ENCODE measurements around the gene PPID. TPM values are rescaled to one million over a fixed set of nuclear protein-coding genes. Genes with fewer than 3 reads are reported as not detected.
"Not testable (repeated sequence)": the region's sequence is repeated elsewhere in the genome, so short reads cannot be mapped to it uniquely, and the experiment has no call there.

The PPID gene
- total RNA-seq, 1 experiment from 2014 or later, result 53.5 TPM

DNA sequence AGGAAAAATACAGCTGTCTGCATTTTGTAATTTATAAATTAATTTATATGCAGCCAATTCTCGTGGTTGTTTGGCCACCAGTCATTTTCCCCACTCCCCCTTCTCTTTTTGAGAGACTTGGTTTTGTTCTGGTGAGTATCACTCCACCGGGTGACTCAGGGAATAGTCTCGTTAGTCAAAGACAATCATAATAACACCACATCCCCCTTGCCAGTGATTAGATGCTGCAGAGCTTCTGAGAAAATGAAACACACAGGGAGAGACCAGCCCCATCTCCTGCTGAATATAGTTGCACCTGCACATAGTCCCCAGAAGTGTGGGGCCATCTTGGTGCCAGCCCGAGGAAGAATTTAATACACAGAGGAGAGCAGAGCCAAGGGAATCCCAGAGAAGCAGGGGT lies 37.7 kb upstream of the PPID start:
- no peak overlapping the region for H3K4me3 Mint-ChIP-seq
- Histone ChIP-seq H2BK15ac (ENCODE audit: low read depth, low read length) (no peak overlapping the region), H3K4ac (ENCODE audit: low read depth, low read length) (no peak overlapping the region), H3K27me3 (ENCODE audit: insufficient read depth, low read length) (no peaks in the 10 kb centered on the region), H3K27ac (ENCODE audit: insufficient read length, low read depth, low read length) (no peak overlapping the region), H4K20me1 (ENCODE audit: control insufficient read depth, insufficient read depth, insufficient read length) (no peaks in the 10 kb centered on the region), H2BK12ac (ENCODE audit: insufficient read length, low read depth, low read length) (no peak overlapping the region), H2BK20ac (ENCODE audit: low read depth, low read length, poor library complexity, severe bottlenecking) (no peak overlapping the region), H3K79me1 (ENCODE audit: insufficient read depth, low read depth, low read length, poor library complexity, severe bottlenecking) (no peaks in the 10 kb centered on the region), H3K79me2 (ENCODE audit: insufficient read depth, low read length) (no peaks in the 10 kb centered on the region), H3K23ac (ENCODE audit: insufficient read length, low read depth, low read length) (no peak overlapping the region), H4K5ac (ENCODE audit: insufficient read length, low read depth, low read length) (no peak overlapping the region), H2BK120ac (ENCODE audit: low read depth, low read length, poor library complexity, severe bottlenecking) (no peak overlapping the region), H3K18ac (ENCODE audit: insufficient read length, low read depth, low read length) (no peak overlapping the region), H4K8ac (replicated peaks; ENCODE audit: insufficient read length, low read depth, low read length) (no peak overlapping the region), H2BK5ac (ENCODE audit: insufficient read length, low read length) (no peak overlapping the region), H3K9me3 (ENCODE audit: control insufficient read depth, low read depth, low read length) (no peaks in the 10 kb centered on the region), H4K91ac (ENCODE audit: insufficient read length, low read depth, low read length) (no peak overlapping the region), H3K9ac (ENCODE audit: extremely low read depth, insufficient read length, low read length) (no peak overlapping the region), H2AFZ (ENCODE audit: low read length) (no peak overlapping the region), H3K4me2 (ENCODE audit: insufficient read depth, insufficient read length, low read length) (no peak overlapping the region), H3T11ph (ENCODE audit: low read length) (no peak overlapping the region), H2AK5ac (ENCODE audit: insufficient read length, low read length) (no peak overlapping the region), H3K56ac (ENCODE audit: insufficient read length, low read depth, low read length) (no peak overlapping the region), H3K23me2 (ENCODE audit: insufficient read length, low read depth, low read length, poor library complexity, severe bottlenecking) (no peaks in the 10 kb centered on the region), H3K4me1 (ENCODE audit: insufficient read depth, low read length) (no peaks in the 10 kb centered on the region), H3K14ac (ENCODE audit: insufficient read depth, low read length) (no peak overlapping the region)
- no CpG with 5 or more reads among the region's 4 CpGs for WGBS (ENCODE audit: extremely low coverage, insufficient read length, low lambda C conversion rate)
- H3K27me3 Mint-ChIP-seq (ENCODE audit: low read depth), result no peaks in the 10 kb centered on the region; the same call in 1 of the 2 replicates
- DNase-seq, result no peak
- no peaks in the 10 kb centered on the region for H3K4me1 Mint-ChIP-seq
- peaks cover 19 to 23% of the 10 kb centered on the region in 2 experiments for H3K9me3 Mint-ChIP-seq
- H3K27ac Mint-ChIP-seq, result no peak overlapping the region; a peak in 1 of 7 replicates
- H3K36me3 Mint-ChIP-seq (ENCODE audit: insufficient read depth in 1 of 3, low read depth in 3 of 3), result peaks cover 3 to 19% (median 7%) of the 10 kb centered on the region in 3 experiments; a peak in 3 of 7 replicates
- TF ChIP-seq, protein P1, sequence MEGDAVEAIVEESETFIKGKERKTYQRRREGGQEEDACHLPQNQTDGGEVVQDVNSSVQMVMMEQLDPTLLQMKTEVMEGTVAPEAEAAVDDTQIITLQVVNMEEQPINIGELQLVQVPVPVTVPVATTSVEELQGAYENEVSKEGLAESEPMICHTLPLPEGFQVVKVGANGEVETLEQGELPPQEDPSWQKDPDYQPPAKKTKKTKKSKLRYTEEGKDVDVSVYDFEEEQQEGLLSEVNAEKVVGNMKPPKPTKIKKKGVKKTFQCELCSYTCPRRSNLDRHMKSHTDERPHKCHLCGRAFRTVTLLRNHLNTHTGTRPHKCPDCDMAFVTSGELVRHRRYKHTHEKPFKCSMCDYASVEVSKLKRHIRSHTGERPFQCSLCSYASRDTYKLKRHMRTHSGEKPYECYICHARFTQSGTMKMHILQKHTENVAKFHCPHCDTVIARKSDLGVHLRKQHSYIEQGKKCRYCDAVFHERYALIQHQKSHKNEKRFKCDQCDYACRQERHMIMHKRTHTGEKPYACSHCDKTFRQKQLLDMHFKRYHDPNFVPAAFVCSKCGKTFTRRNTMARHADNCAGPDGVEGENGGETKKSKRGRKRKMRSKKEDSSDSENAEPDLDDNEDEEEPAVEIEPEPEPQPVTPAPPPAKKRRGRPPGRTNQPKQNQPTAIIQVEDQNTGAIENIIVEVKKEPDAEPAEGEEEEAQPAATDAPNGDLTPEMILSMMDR (conservative IDR thresholded peaks at IDR 0.05), result no peak

DNA sequence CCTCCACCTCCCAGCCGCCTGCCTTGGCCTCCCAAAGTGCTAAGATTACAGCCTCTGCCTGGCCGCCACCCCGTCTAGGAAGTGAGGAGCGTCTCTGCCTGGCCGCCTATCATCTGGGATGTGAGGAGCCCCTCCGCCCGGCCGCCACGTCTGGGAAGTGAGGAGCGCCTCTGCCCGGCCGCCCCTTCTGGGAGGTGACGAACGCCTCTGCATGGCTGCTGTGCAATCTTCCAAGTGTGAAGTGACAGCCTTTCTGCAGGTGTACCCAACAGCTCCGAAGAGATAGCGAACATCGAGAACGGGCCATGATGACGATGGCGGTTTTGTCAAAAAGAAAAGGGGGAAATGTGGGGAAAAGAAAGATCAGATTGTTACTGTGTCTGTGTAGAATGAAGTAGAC lies 36.3 kb upstream of the PPID start:
- H3K56ac ChIP-seq (ENCODE audit: insufficient read length, low read depth, low read length); H3K79me2 ChIP-seq (ENCODE audit: insufficient read depth, low read length); H3K23me2 ChIP-seq (ENCODE audit: insufficient read length, low read depth, low read length, poor library complexity, severe bottlenecking); H3K4me1 Mint-ChIP-seq; H3K4ac ChIP-seq (ENCODE audit: low read depth, low read length); H2BK120ac ChIP-seq (ENCODE audit: low read depth, low read length, poor library complexity, severe bottlenecking); H2AK5ac ChIP-seq (ENCODE audit: insufficient read length, low read length); H2BK20ac ChIP-seq (ENCODE audit: low read depth, low read length, poor library complexity, severe bottlenecking); H3K4me2 ChIP-seq (ENCODE audit: insufficient read depth, insufficient read length, low read length); H4K8ac ChIP-seq (replicated peaks; ENCODE audit: insufficient read length, low read depth, low read length); H4K91ac ChIP-seq (ENCODE audit: insufficient read length, low read depth, low read length); H3K23ac ChIP-seq (ENCODE audit: insufficient read length, low read depth, low read length); H2BK15ac ChIP-seq (ENCODE audit: low read depth, low read length); H3K79me1 ChIP-seq (ENCODE audit: insufficient read depth, low read depth, low read length, poor library complexity, severe bottlenecking); H2BK5ac ChIP-seq (ENCODE audit: insufficient read length, low read length); H3K18ac ChIP-seq (ENCODE audit: insufficient read length, low read depth, low read length); H3K27ac Mint-ChIP-seq; H4K5ac ChIP-seq (ENCODE audit: insufficient read length, low read depth, low read length); H3T11ph ChIP-seq (ENCODE audit: low read length); H3K27me3 ChIP-seq (ENCODE audit: insufficient read depth, low read length); H3K14ac ChIP-seq (ENCODE audit: insufficient read depth, low read length); H4K20me1 ChIP-seq (ENCODE audit: control insufficient read depth, insufficient read depth, insufficient read length); H3K4me1 ChIP-seq (ENCODE audit: insufficient read depth, low read length); H2BK12ac ChIP-seq (ENCODE audit: insufficient read length, low read depth, low read length); H3K9ac ChIP-seq (ENCODE audit: extremely low read depth, insufficient read length, low read length); H3K27me3 Mint-ChIP-seq (ENCODE audit: low read depth); H2AFZ ChIP-seq (ENCODE audit: low read length); H3K9me3 ChIP-seq (ENCODE audit: control insufficient read depth, low read depth, low read length); DNase-seq; H3K4me3 Mint-ChIP-seq; H3K27ac ChIP-seq (ENCODE audit: insufficient read length, low read depth, low read length): not testable (repeated sequence)
- no CpG with 5 or more reads among the region's 20 CpGs for WGBS (ENCODE audit: extremely low coverage, insufficient read length, low lambda C conversion rate)
- Mint-ChIP-seq H3K9me3 (peaks cover 19 to 23% of the 10 kb centered on the region in 2 experiments), H3K36me3 (ENCODE audit: insufficient read depth in 1 of 3, low read depth in 3 of 3) (peaks cover 3 to 19% (median 7%) of the 10 kb centered on the region in 3 experiments; a peak in 3 of 7 replicates)
